ENCODE measurements around the gene KRTCAP2. TPM values are rescaled to one million over a fixed set of nuclear protein-coding genes. Genes with fewer than 3 reads are reported as not detected.

The KRTCAP2 gene
- total RNA-seq, 4 donors from 2014 or later = 1.5 to 200 (median 62.5) TPM

GRCh38 chr1:155122308-155122707 is 50.8 kb downstream of the KRTCAP2 start:
- H3K27ac ChIP-seq = no peak overlapping the region
- H3K27me3 ChIP-seq = no peaks in the 10 kb centered on the region
- TF ChIP-seq POLR2A (IDR thresholded peaks at IDR 0.05) (no peak), CTCF (IDR thresholded peaks at IDR 0.05) (no peak)
- DNase-seq = no peak
- no peak overlapping the region for H3K4me3 ChIP-seq
- peaks cover 0 to 8% of the 10 kb centered on the region in 2 donors for H3K4me1 ChIP-seq
- no peaks in the 10 kb centered on the region for H3K9me3 ChIP-seq
- intact Hi-C loops (cut with DNase I; ENCODE audit: low total_unique reads) = no loop called here
- no peaks in the 10 kb centered on the region for H3K36me3 ChIP-seq

- H3K4me3 ChIP-seq = no peak overlapping the region
- H3K27ac ChIP-seq = no peak overlapping the region
- DNase-seq = no peak
- no peaks in the 10 kb centered on the region for H3K4me1 ChIP-seq
- H3K36me3 ChIP-seq = no peaks in the 10 kb centered on the region
- TF ChIP-seq CTCF (IDR thresholded peaks at IDR 0.05) (no peak), POLR2A (IDR thresholded peaks at IDR 0.05) (no peak)
- intact Hi-C loops (cut with DNase I; ENCODE audit: low total_unique reads) = no loop called here
- H3K9me3 ChIP-seq = no peaks in the 10 kb centered on the region
- no peaks in the 10 kb centered on the region for H3K27me3 ChIP-seq
Observed at GRCh38 chr1:155121249-155121648, 51.9 kb downstream of the KRTCAP2 start.

GRCh38 chr1:155120253-155120652 is 52.9 kb downstream of the KRTCAP2 start:
- Histone ChIP-seq H3K4me1 (no peaks in the 10 kb centered on the region), H3K36me3 (no peaks in the 10 kb centered on the region), H3K27me3 (no peaks in the 10 kb centered on the region), H3K4me3 (no peak overlapping the region), H3K27ac (no peak overlapping the region), H3K9me3 (no peaks in the 10 kb centered on the region)
- no peak for DNase-seq
- TF ChIP-seq CTCF (IDR thresholded peaks at IDR 0.05) (no peak), POLR2A (IDR thresholded peaks at IDR 0.05) (no peak)
- intact Hi-C loops (cut with DNase I; ENCODE audit: low total_unique reads) = no loop called here

MicroRNAs within 50 kb of the gene (microRNA counts, 767-probe panel; counts per million panel counts)
- microRNA hsa-miR-92b-3p = 0 to 1,718 counts per million in 2 donors

Small RNA genes within 50 kb of the gene (small RNA-seq; reads per million reads assigned to genes)
- not detected for gene HMGN2P18
- gene RF00019 = not detected

Other genes starting within 250 kb of the KRTCAP2 start
- gene PMVK, start 236.6 kb downstream of the KRTCAP2 start, total RNA-seq = 10 to 100 TPM in 1 of 4 donors, 1 to 10 TPM in 3; 2.6 to 21.2 (median 6.4) TPM
- 100 to 1,000 TPM in 1 of 4 donors, 10 to 100 TPM in 3; 34.4 to 151 (median 88.6) TPM for gene PBXIP1, start 217.2 kb downstream of the KRTCAP2 start, total RNA-seq
- gene PYGO2, start 211.5 kb downstream of the KRTCAP2 start, total RNA-seq = 10 to 100 TPM in 3 of 4 donors, 1 to 10 TPM in 1; 10.0 to 36.4 (median 15.9) TPM
- 100 to 1,000 TPM in 2 of 4 donors, 10 to 100 TPM in 2; 93.5 to 149 (median 101) TPM for gene SHC1, start 202.6 kb downstream of the KRTCAP2 start, total RNA-seq
- 10 to 100 TPM; 14.1 to 52.7 (median 22.8) TPM for gene CKS1B, start 198.6 kb downstream of the KRTCAP2 start, total RNA-seq
- gene FLAD1, start 190.0 kb downstream of the KRTCAP2 start, total RNA-seq = 10 to 100 TPM; 12.6 to 33.8 (median 20.7) TPM
- under 1 TPM in 1 of 4 donors, not detected in 3; 0.83 TPM for gene LENEP, start 179.7 kb downstream of the KRTCAP2 start, total RNA-seq
- 10 to 100 TPM in 2 of 4 donors, 1 to 10 TPM in 2; 3.8 to 53.4 (median 11.9) TPM for gene ZBTB7B, start 170.5 kb downstream of the KRTCAP2 start, total RNA-seq
- 1 to 10 TPM in 1 of 4 donors, under 1 TPM in 1, not detected in 2; 0.07 to 1.6 TPM for gene DCST2, start 139.5 kb downstream of the KRTCAP2 start, total RNA-seq
- 1 to 10 TPM in 2 of 4 donors, not detected in 2; 1.1 to 3.5 TPM for gene DCST1, start 139.5 kb downstream of the KRTCAP2 start, total RNA-seq
- gene ADAM15, start 122.0 kb downstream of the KRTCAP2 start, total RNA-seq = 100 to 1,000 TPM in 3 of 4 donors, 10 to 100 TPM in 1; 58.6 to 270 (median 153) TPM
- gene EFNA4, start 109.6 kb downstream of the KRTCAP2 start, total RNA-seq = 1 to 10 TPM in 2 of 4 donors, not detected in 2; 8.0 to 8.4 TPM
- 1 to 10 TPM in 3 of 4 donors, not detected in 1; 3.2 to 7.6 (median 3.3) TPM for gene EFNA3, start 94.5 kb downstream of the KRTCAP2 start, total RNA-seq
- 10 to 100 TPM; 22.3 to 58.5 (median 36.5) TPM for gene EFNA1, start 45.4 kb downstream of the KRTCAP2 start, total RNA-seq
- gene SLC50A1, start 37.5 kb downstream of the KRTCAP2 start, total RNA-seq = 10 to 100 TPM in 3 of 4 donors, under 1 TPM in 1; 0.26 to 24.0 (median 21.8) TPM
- gene DPM3, start 32.8 kb downstream of the KRTCAP2 start, total RNA-seq = 10 to 100 TPM; 36.1 to 94.4 (median 85.4) TPM
- 1 to 10 TPM in 3 of 4 donors, under 1 TPM in 1; 0.26 to 4.6 (median 2.5) TPM for gene TRIM46, start 545 bp upstream of the KRTCAP2 start, total RNA-seq
- gene THBS3, start 34.6 kb upstream of the KRTCAP2 start, total RNA-seq = 100 to 1,000 TPM in 1 of 4 donors, 10 to 100 TPM in 3; 11.8 to 101 (median 38.3) TPM
- 10 to 100 TPM in 3 of 4 donors, 1 to 10 TPM in 1; 9.7 to 62.4 (median 26.0) TPM for gene MTX1, start 35.4 kb upstream of the KRTCAP2 start, total RNA-seq
- 10 to 100 TPM in 2 of 4 donors, 1 to 10 TPM in 2; 5.3 to 28.2 (median 11.7) TPM for gene ENTREP3, start 82.2 kb upstream of the KRTCAP2 start, total RNA-seq
- gene SCAMP3, start 89.1 kb upstream of the KRTCAP2 start, total RNA-seq = 10 to 100 TPM in 3 of 4 donors, 1 to 10 TPM in 1; 10.0 to 44.4 (median 29.2) TPM
- 10 to 100 TPM; 25.4 to 75.3 (median 39.3) TPM for gene CLK2, start 100.2 kb upstream of the KRTCAP2 start, total RNA-seq
- gene HCN3, start 104.2 kb upstream of the KRTCAP2 start, total RNA-seq = 1 to 10 TPM in 2 of 4 donors, not detected in 2; 4.2 to 5.5 TPM
- gene PKLR, start 128.1 kb upstream of the KRTCAP2 start, total RNA-seq = under 1 TPM in 1 of 4 donors, not detected in 3; 0.21 TPM
- 100 to 1,000 TPM in 2 of 4 donors, 10 to 100 TPM in 2; 23.8 to 113 (median 99.6) TPM for gene FDPS, start 135.6 kb upstream of the KRTCAP2 start, total RNA-seq
- 10 to 100 TPM; 13.8 to 49.1 (median 35.9) TPM for gene RUSC1, start 147.6 kb upstream of the KRTCAP2 start, total RNA-seq